SK-N-SH (cell line): ENCODE results near the gene HIGD1B. TPM values are rescaled to one million over a fixed set of nuclear protein-coding genes. Genes with fewer than 3 reads are reported as not detected.

Source experiments
- CTCF ChIA-PET: fragments of 300-600, 350-600 bp; formaldehyde crosslinking; extraction: SDS; loops from one replicate; lab custom pipeline; 2021; lab: Yijun Ruan, JAX
- POLR2A ChIA-PET: fragments of 350-600 bp; sonication (Branson Sonifier 250); formaldehyde crosslinking; extraction: SDS; loops from one replicate; lab custom pipeline; 2020; ENCODE audit warnings: antibody characterized with exemption, inconsistent platforms; lab: Yijun Ruan, JAX
- DNase-seq: peaks from one replicate; pipeline ENCODE4 v3.0.0; 2012
- H2AFZ ChIP-seq: fragments of 200-600 bp; sonication (generic); 2 replicates; pipeline ENCODE4 v1.8.1; 2016; ENCODE audit warnings: antibody characterized with exemption, mild to moderate bottlenecking, low read depth
- H3F3A ChIP-seq: fragments of 200-600 bp; sonication (generic); replicated peaks from 2 replicates; pipeline ENCODE3; 2016; ENCODE audit warnings: antibody characterized with exemption, mild to moderate bottlenecking; ENCODE audit not compliant: insufficient read depth
- H3K27ac ChIP-seq, 2 experiments: fragments of 200-500 bp in 1 of 2; fragments of 200-600 bp in 1 of 2; sonication (Bioruptor generic) in 1 of 2; sonication (generic), shearing (Covaris generic) in 1 of 2; 2 replicates each; pipeline versions ENCODE4 v1.5.1 to v1.6.1; 2014 to 2016; ENCODE audit warnings: low read depth in 2 of 2, inconsistent platforms in 1 of 2, low read length in 1 of 2, mild to moderate bottlenecking in 1 of 2, mixed read lengths in 1 of 2
- H3K27me3 ChIP-seq: fragments of 200-600 bp; sonication (generic), shearing (Covaris generic); 2 replicates; pipeline ENCODE4 v1.6.1; 2016; ENCODE audit warnings: mixed run types; ENCODE audit not compliant: insufficient read depth
- H3K36me3 ChIP-seq, 2 experiments: fragments of 200-500 bp in 1 of 2; fragments of 200-600 bp in 1 of 2; sonication (Bioruptor generic) in 1 of 2; sonication (generic) in 1 of 2; replicated peaks in 1 of 2; 2 replicates each; pipeline versions ENCODE3 to v1.5.1; 2014 to 2016; ENCODE audit warnings: low read length in 1 of 2, mild to moderate bottlenecking in 1 of 2; ENCODE audit not compliant: insufficient read depth in 2 of 2, control insufficient read depth in 1 of 2
- H3K4me1 ChIP-seq, 2 experiments: fragments of 200-500 bp in 1 of 2; fragments of 200-600 bp in 1 of 2; sonication (Bioruptor generic) in 1 of 2; sonication (generic), shearing (Covaris generic) in 1 of 2; 2 replicates each; pipeline versions ENCODE4 v1.5.1 to v1.6.1; 2014 to 2016; ENCODE audit warnings: low read depth in 1 of 2, low read length in 1 of 2, mixed run types in 1 of 2; ENCODE audit not compliant: insufficient read depth in 2 of 2, control insufficient read depth in 1 of 2
- H3K4me2 ChIP-seq: fragments of 200-600 bp; sonication (generic), shearing (Covaris generic); 2 replicates; pipeline ENCODE4 v1.6.1; 2017; ENCODE audit warnings: mixed run types
- H3K4me3 ChIP-seq, 2 experiments: fragments of 200-500 bp in 1 of 2; fragments of 200-600 bp in 1 of 2; sonication (Bioruptor generic) in 1 of 2; sonication (generic), shearing (Covaris generic) in 1 of 2; 2 replicates each; pipeline versions ENCODE4 v1.5.1 to v1.8.1; 2014 to 2016; ENCODE audit warnings: low read depth in 2 of 2, inconsistent platforms in 1 of 2, low read length in 1 of 2, mild to moderate bottlenecking in 1 of 2, mixed read lengths in 1 of 2, moderate library complexity in 1 of 2
- H3K79me2 ChIP-seq: fragments of 200-600 bp; sonication (generic); 2 replicates; pipeline ENCODE4 v1.8.1; 2017; ENCODE audit warnings: mild to moderate bottlenecking; ENCODE audit not compliant: insufficient read depth
- H3K9ac ChIP-seq: fragments of 200-600 bp; sonication (generic); 2 replicates; pipeline ENCODE4 v1.6.1; 2017; ENCODE audit warnings: mixed run types
- H3K9me2 ChIP-seq: fragments of 200-600 bp; sonication (generic); 2 replicates; pipeline ENCODE4 v1.6.1; 2017; ENCODE audit warnings: mixed run types
- H3K9me3 ChIP-seq: fragments of 200-600 bp; sonication (generic); 2 replicates; pipeline ENCODE4 v1.6.1; 2017; ENCODE audit warnings: mixed run types, mild to moderate bottlenecking, moderate library complexity
- H4K20me1 ChIP-seq: fragments of 200-600 bp; sonication (generic); 2 replicates; pipeline ENCODE4 v1.6.1; 2017; ENCODE audit warnings: mild to moderate bottlenecking, mixed run types; ENCODE audit not compliant: insufficient read depth
- CTCF ChIP-seq: fragments of 200-600 bp; sonication (generic); IDR thresholded peaks from 2 replicates; pipeline ENCODE4 v1.6.1; 2017; ENCODE audit warnings: antibody characterized with exemption, mild to moderate bottlenecking, moderate library complexity
- ELF1 ChIP-seq: IDR thresholded peaks from 2 replicates; pipeline ENCODE4 v1.4.0; 2012
- EZH2phosphoT487 ChIP-seq: fragments of 200-600 bp; sonication (generic); IDR thresholded peaks from 2 replicates; pipeline ENCODE4 v1.6.1; 2017; ENCODE audit warnings: low read depth, mixed run types, mild to moderate bottlenecking, antibody characterized with exemption, moderate library complexity, borderline replicate concordance
- FOXJ3 ChIP-seq: sonication (generic); formaldehyde crosslinking; IDR thresholded peaks from 2 replicates; pipeline ENCODE4 v1.5.1; 2020; ENCODE audit warnings: mild to moderate bottlenecking, missing genetic modification reagents
- FOXM1 ChIP-seq: IDR thresholded peaks from 2 replicates; pipeline ENCODE4 v1.4.0; 2012; ENCODE audit warnings: low read depth, mild to moderate bottlenecking
- NRF1 ChIP-seq: IDR thresholded peaks from 2 replicates; pipeline ENCODE4 v1.6.1; 2012; ENCODE audit warnings: low read depth, mild to moderate bottlenecking, low read length
- RCOR1 ChIP-seq: fragments of 150-350 bp; IDR thresholded peaks from 2 replicates; pipeline ENCODE4 v1.6.1; 2017; ENCODE audit warnings: antibody characterized with exemption, low read length
- RFX5 ChIP-seq: IDR thresholded peaks from 2 replicates; pipeline ENCODE4 v1.6.1; 2012; ENCODE audit warnings: mild to moderate bottlenecking, improper control_type of control experiment, low read length
- SIN3A ChIP-seq: IDR thresholded peaks from 2 replicates; pipeline ENCODE4 v1.6.1; 2012; ENCODE audit warnings: low read depth, mild to moderate bottlenecking, low read length, moderate library complexity, borderline replicate concordance
- WGBS: methylation state at CpG from one replicate; pipeline ENCODE4 v1.1.6; 2017; ENCODE audit warnings: low lambda C conversion rate; 5-methylcytosine and 5-hydroxymethylcytosine counted together
- polyA plus RNA-seq, 3 experiments: library from polyadenylated mRNA; depleted of rRNA; stranded (reverse); fragments of >200 nt; gene quantifications; 2 replicates each; pipeline ENCODE4 v1.2.3, GENCODE V29; 2012
- TF ChIP-seq, protein P1 (sequence below): IDR thresholded peaks from 2 replicates; pipeline ENCODE4 v1.4.0; 2012; ENCODE audit warnings: low read depth, borderline replicate concordance

HIGD1B gene
- polyA plus RNA-seq, 1 of the 3 experiments (the other 2 are of a cell fraction) = not detected

- TF ChIP-seq, protein P1, sequence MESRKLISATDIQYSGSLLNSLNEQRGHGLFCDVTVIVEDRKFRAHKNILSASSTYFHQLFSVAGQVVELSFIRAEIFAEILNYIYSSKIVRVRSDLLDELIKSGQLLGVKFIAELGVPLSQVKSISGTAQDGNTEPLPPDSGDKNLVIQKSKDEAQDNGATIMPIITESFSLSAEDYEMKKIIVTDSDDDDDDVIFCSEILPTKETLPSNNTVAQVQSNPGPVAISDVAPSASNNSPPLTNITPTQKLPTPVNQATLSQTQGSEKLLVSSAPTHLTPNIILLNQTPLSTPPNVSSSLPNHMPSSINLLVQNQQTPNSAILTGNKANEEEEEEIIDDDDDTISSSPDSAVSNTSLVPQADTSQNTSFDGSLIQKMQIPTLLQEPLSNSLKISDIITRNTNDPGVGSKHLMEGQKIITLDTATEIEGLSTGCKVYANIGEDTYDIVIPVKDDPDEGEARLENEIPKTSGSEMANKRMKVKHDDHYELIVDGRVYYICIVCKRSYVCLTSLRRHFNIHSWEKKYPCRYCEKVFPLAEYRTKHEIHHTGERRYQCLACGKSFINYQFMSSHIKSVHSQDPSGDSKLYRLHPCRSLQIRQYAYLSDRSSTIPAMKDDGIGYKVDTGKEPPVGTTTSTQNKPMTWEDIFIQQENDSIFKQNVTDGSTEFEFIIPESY = no peak
- no peak for TF ChIP-seq CTCF
- TF ChIP-seq, all 33 proteins: peak for 0
Measured at GRCh38 chr17:44887971-44888954, 40.6 kb downstream of the HIGD1B start (continued).

GRCh38 chr17:44889003-44889402, 41.3 kb downstream of the HIGD1B start:
- Histone ChIP-seq H3K4me2 (no peak overlapping the region), H3K9me3 (no peaks in the 10 kb centered on the region), H3F3A (peaks cover 6% of the 10 kb centered on the region), H3K27ac (no peak overlapping the region), H3K79me2 (peaks cover 72% of the 10 kb centered on the region), H3K36me3 (peaks cover 38 to 53% of the 10 kb centered on the region in 2 experiments), H4K20me1 (peaks cover 26% of the 10 kb centered on the region), H3K4me3 (no peak overlapping the region)
- WGBS = 83% methylated on average over 7 of the region's 7 CpGs
- POLR2A ChIA-PET = no interaction called here
- TF ChIP-seq RCOR1 (no peak), SIN3A (no peak), EZH2phosphoT487 (no peak), FOXM1 (no peak), RFX5 (no peak), NRF1 (no peak), ELF1 (no peak), FOXJ3 (CRISPR knock-in tag) (no peak)
- TF ChIP-seq, protein P1 = no peak
- TF ChIP-seq, all 33 proteins: peak for 0
- no peaks in the 10 kb centered on the region for H3K9me2 ChIP-seq
- no peak for DNase-seq
- no peaks in the 10 kb centered on the region for H3K27me3 ChIP-seq
- H3K9ac ChIP-seq = no peak overlapping the region
- H3K4me1 ChIP-seq = no peaks in the 10 kb centered on the region
- CTCF ChIA-PET = interaction anchor here (1.0 to 1.2 kb wide), 4 partner anchors 10 to 115 kb away, joined by 3 to 9 read pairs (median 4); partner anchors contain the start of gene EFTUD2
- no peak overlapping the region for H2AFZ ChIP-seq
